Measurements from ENCODE around the gene CEP57.
"Not testable (repeated sequence)": the region's sequence is repeated elsewhere in the genome, so short reads cannot be mapped to it uniquely, and the experiment has no call there.

Gene CEP57

GRCh38 chr11:95796501-95796900, 6.2 kb downstream of the CEP57 start:
- DNase-seq (ENCODE audit: low read depth, low spot score), result no peak

- DNase-seq (ENCODE audit: low read depth, low spot score), result no peak
Measured at GRCh38 chr11:95799546-95799945, 9.2 kb downstream of the CEP57 start.

- no peak for DNase-seq (ENCODE audit: low read depth, low spot score)
Measured at GRCh38 chr11:95800438-95800837, 10.1 kb downstream of the CEP57 start.

- DNase-seq (ENCODE audit: low read depth, low spot score), result no peak
Measured at GRCh38 chr11:95802806-95803205, 12.5 kb downstream of the CEP57 start.

GRCh38 chr11:95803973-95804372, 13.7 kb downstream of the CEP57 start:
- DNase-seq (ENCODE audit: low read depth, low spot score), result no peak

- DNase-seq (ENCODE audit: low read depth, low spot score), result no peak
Measured at GRCh38 chr11:95805869-95806268, 15.6 kb downstream of the CEP57 start.

- not testable (repeated sequence) for DNase-seq (ENCODE audit: low read depth, low spot score)
Measured at GRCh38 chr11:95806464-95806863, 16.2 kb downstream of the CEP57 start.

- DNase-seq (ENCODE audit: low read depth, low spot score), result not testable (repeated sequence)
Measured at GRCh38 chr11:95811052-95811451, 20.8 kb downstream of the CEP57 start.

GRCh38 chr11:95816037-95816436, 25.7 kb downstream of the CEP57 start:
- no peak for DNase-seq (ENCODE audit: low read depth, low spot score)

- no peak for DNase-seq (ENCODE audit: low read depth, low spot score)
Measured at GRCh38 chr11:95821640-95822039, 31.3 kb downstream of the CEP57 start.

- DNase-seq (ENCODE audit: low read depth, low spot score), result no peak
Measured at GRCh38 chr11:95827696-95828095, 37.4 kb downstream of the CEP57 start.

- no peak for DNase-seq (ENCODE audit: low read depth, low spot score)
Measured at GRCh38 chr11:95829580-95830259, 39.4 kb downstream of the CEP57 start.

- DNase-seq (ENCODE audit: low read depth, low spot score), result no peak
Measured at GRCh38 chr11:95831198-95831883, 41.0 kb downstream of the CEP57 start.

- DNase-seq (ENCODE audit: low read depth, low spot score), result no peak
Measured at GRCh38 chr11:95832763-95833162, 42.5 kb downstream of the CEP57 start.

- DNase-seq (ENCODE audit: low read depth, low spot score), result no peak
Measured at GRCh38 chr11:95833378-95833777, 43.1 kb downstream of the CEP57 start.

GRCh38 chr11:95835351-95835750, 45.1 kb downstream of the CEP57 start:
- DNase-seq (ENCODE audit: low read depth, low spot score), result no peak

- peak; percentile 12 for DNase-seq (ENCODE audit: low read depth, low spot score)
Measured at GRCh38 chr11:95835768-95836488, 45.6 kb downstream of the CEP57 start.

GRCh38 chr11:95845167-95845566, 54.9 kb downstream of the CEP57 start:
- no peak for DNase-seq (ENCODE audit: low read depth, low spot score)

GRCh38 chr11:95849087-95849825, 59.0 kb downstream of the CEP57 start:
- no peak for DNase-seq (ENCODE audit: low read depth, low spot score)

GRCh38 chr11:95850137-95850536, 59.8 kb downstream of the CEP57 start:
- DNase-seq (ENCODE audit: low read depth, low spot score), result no peak

GRCh38 chr11:95853138-95853537, 62.8 kb downstream of the CEP57 start:
- no peak for DNase-seq (ENCODE audit: low read depth, low spot score)

- no peak for DNase-seq (ENCODE audit: low read depth, low spot score)
Measured at GRCh38 chr11:95853862-95854261, 63.6 kb downstream of the CEP57 start.

Data from iPS DF 19.7 (cell line).